HepG2 (cell line): ENCODE measurements around the gene HDGFL2. TPM values are rescaled to one million over a fixed set of nuclear protein-coding genes. Genes with fewer than 3 reads are reported as not detected.
A peak's percentile ranks its signal among the peaks of the same experiment; 100 is the strongest.

Experiments used
- ELK4 ChIP-seq: sonication (generic); formaldehyde crosslinking; IDR thresholded peaks from 2 replicates; pipeline ENCODE4 v1.9.0; 2021; ENCODE audit warnings: missing genetic modification reagents, borderline replicate concordance
- GFI1 ChIP-seq: sonication (generic); formaldehyde crosslinking; IDR thresholded peaks from 2 replicates; pipeline ENCODE4 v1.5.0; 2020; ENCODE audit warnings: missing genetic modification reagents, mild to moderate bottlenecking, borderline replicate concordance
- HES4 ChIP-seq: sonication (generic); formaldehyde crosslinking; IDR thresholded peaks from 2 replicates; pipeline ENCODE4 v1.9.0; 2021; ENCODE audit warnings: mild to moderate bottlenecking, missing genetic modification reagents, borderline replicate concordance
- HOXD1 ChIP-seq: sonication (generic); formaldehyde crosslinking; IDR thresholded peaks from 2 replicates; pipeline ENCODE4 v1.5.0; 2020; ENCODE audit warnings: missing genetic modification reagents
- KDM3A ChIP-seq: IDR thresholded peaks from 2 replicates; pipeline ENCODE4 v1.6.1; 2018; ENCODE audit warnings: low read depth, missing compliant biosample characterization
- MTA3 ChIP-seq: sonication (generic); formaldehyde crosslinking; IDR thresholded peaks from 2 replicates; pipeline ENCODE4 v1.4.0; 2020; ENCODE audit warnings: missing genetic modification reagents
- NR2F2 ChIP-seq: IDR thresholded peaks from 2 replicates; pipeline ENCODE4 v1.6.1; 2012; ENCODE audit warnings: low read depth, inconsistent platforms, borderline replicate concordance
- RAD21 ChIP-seq: fragments of 450-650 bp; formaldehyde crosslinking; IDR thresholded peaks from 2 replicates; pipeline ENCODE4 v1.5.0; 2020; ENCODE audit warnings: mild to moderate bottlenecking
- RARA ChIP-seq: IDR thresholded peaks from 2 replicates; pipeline ENCODE4 v1.6.1; 2016; ENCODE audit warnings: missing genetic modification reagents, missing compliant biosample characterization
- RFX3 ChIP-seq: IDR thresholded peaks from 2 replicates; pipeline ENCODE4 v1.6.1; 2016; ENCODE audit warnings: missing biosample characterization, missing genetic modification reagents
- SOX13 ChIP-seq, 3 experiments: fragments of 450-650 bp in 1 of 3; sonication (generic) in 1 of 3; formaldehyde crosslinking in 1 of 3; IDR thresholded peaks in 2 of 3; conservative IDR thresholded peaks in 1 of 3; 2 replicates each; pipeline versions ENCODE4 v1.5.0 to v1.6.1; 2016 to 2020; ENCODE audit warnings: antibody characterized with exemption in 1 of 3, mild to moderate bottlenecking in 1 of 3, missing compliant biosample characterization in 1 of 3, missing genetic modification reagents in 1 of 3, moderate library complexity in 1 of 3
- SSRP1 ChIP-seq: IDR thresholded peaks from 2 replicates; pipeline ENCODE4 v1.6.1; 2016; ENCODE audit warnings: control low read depth
- SUZ12 ChIP-seq: fragments of 150-350 bp; IDR thresholded peaks from 2 replicates; pipeline ENCODE4 v1.6.1; 2014; ENCODE audit warnings: low read depth, low read length
- TBX3 ChIP-seq: fragments of 450-650 bp; IDR thresholded peaks from 2 replicates; pipeline ENCODE4 v1.6.1; 2017; ENCODE audit warnings: antibody characterized with exemption, mild to moderate bottlenecking, inconsistent platforms, borderline replicate concordance
- TMF1 ChIP-seq: sonication (generic); formaldehyde crosslinking; IDR thresholded peaks from 2 replicates; pipeline ENCODE4 v1.8.1; 2022; ENCODE audit warnings: low read depth, missing genetic modification reagents
- ZBTB37 ChIP-seq: sonication (generic); formaldehyde crosslinking; IDR thresholded peaks from 2 replicates; pipeline ENCODE4 v1.4.0; 2020; ENCODE audit warnings: mild to moderate bottlenecking, missing genetic modification reagents
- ZBTB8A ChIP-seq: sonication (generic); formaldehyde crosslinking; IDR thresholded peaks from 2 replicates; pipeline ENCODE4 v1.4.0; 2020; ENCODE audit warnings: mild to moderate bottlenecking, low read depth, missing genetic modification reagents, borderline replicate concordance
- ZNF589 ChIP-seq: sonication (generic); formaldehyde crosslinking; conservative IDR thresholded peaks from 2 replicates; pipeline ENCODE4 v1.8.0; 2022; ENCODE audit warnings: mild to moderate bottlenecking, moderate library complexity, missing genetic modification reagents
- ZNF615 ChIP-seq: sonication (generic); formaldehyde crosslinking; IDR thresholded peaks from 2 replicates; pipeline ENCODE4 v1.5.0; 2020; ENCODE audit warnings: mild to moderate bottlenecking, missing genetic modification reagents, borderline replicate concordance
- ZZZ3 ChIP-seq: sonication (generic); formaldehyde crosslinking; IDR thresholded peaks from 2 replicates; pipeline ENCODE4 v1.4.0; 2020; ENCODE audit warnings: missing genetic modification reagents, mild to moderate bottlenecking, borderline replicate concordance
- polyA plus RNA-seq, 8 experiments: library from polyadenylated mRNA; depleted of rRNA in 3 of 8; stranded (reverse) in 7 of 8; unstranded in 1 of 8; fragments of >200 nt; fragmentation: Illumina TruSeq in 4 of 8; extraction: Trizol in 4 of 8; gene quantifications; 2 replicates each; pipeline versions ENCODE4 v1.2.1 to v1.2.3, GENCODE V29; 2011 to 2016; ENCODE audit warnings: low read depth in 4 of 8, missing spikeins in 1 of 8, mixed read lengths in 1 of 8; ENCODE audit not compliant: insufficient read depth in 1 of 8
- total RNA-seq, 5 experiments: library from RNA; depleted of rRNA; stranded (reverse); fragments of >200 nt; fragmentation: Illumina TruSeq; extraction: Trizol; gene quantifications; 2 replicates each; pipeline ENCODE4 v1.2.3, GENCODE V29; 2016; ENCODE audit warnings: low read depth in 1 of 5
- TF ChIP-seq, protein P1 (sequence below): fragments of 450-650 bp; IDR thresholded peaks from 2 replicates; pipeline ENCODE4 v1.6.1; 2016
- TF ChIP-seq, protein P2 (sequence below): sonication (generic); formaldehyde crosslinking; IDR thresholded peaks from 2 replicates; pipeline ENCODE4 v1.4.0; 2020; ENCODE audit warnings: missing genetic modification reagents
- TF ChIP-seq, protein P3 (sequence below): sonication (generic); formaldehyde crosslinking; conservative IDR thresholded peaks from 2 replicates; pipeline ENCODE4 v1.8.0; 2022; ENCODE audit warnings: low read depth, missing genetic modification reagents

HDGFL2 gene
- total and polyA plus RNA-seq, 2 of the 13 experiments (the other 11 are each of a cell fraction or from before 2014, with no cell fraction given), result 20.0 to 51.1 TPM

DNA sequence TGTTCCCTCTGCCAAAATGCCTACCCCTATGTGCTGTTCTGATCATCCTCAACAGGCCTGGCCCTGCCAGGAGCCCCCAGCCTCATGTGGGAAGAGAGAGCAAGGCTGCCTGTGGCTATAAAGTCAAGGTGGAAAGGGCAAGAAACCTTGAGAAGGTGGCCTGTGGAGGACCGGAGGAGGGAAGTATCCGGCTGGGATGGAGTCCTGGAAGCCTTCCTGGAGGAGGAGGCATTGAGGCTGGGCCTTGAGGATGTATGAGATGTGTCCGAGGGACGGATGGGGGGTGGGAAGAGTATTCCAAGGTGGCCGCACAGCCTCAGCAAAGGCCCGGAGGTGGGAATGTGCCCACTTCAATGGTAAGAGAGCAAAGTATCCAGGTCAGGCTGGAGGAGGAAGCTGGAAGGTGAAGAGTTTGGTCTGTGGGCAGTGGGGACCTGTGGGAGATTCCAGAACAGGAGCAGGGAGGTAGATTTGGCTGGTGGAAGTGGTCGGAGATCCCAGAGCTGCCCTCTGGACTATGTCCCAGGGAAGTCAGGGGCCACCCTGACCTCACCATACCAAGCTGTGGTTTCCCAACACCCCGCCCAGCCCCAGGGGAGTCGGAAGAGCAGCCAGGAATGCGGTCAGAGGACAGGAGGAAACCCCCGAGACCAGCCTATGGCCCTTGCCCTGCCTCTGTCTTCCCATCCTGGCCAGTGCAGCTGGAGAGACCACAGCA is 49.2 kb downstream of the HDGFL2 start (continued):
- TF ChIP-seq, protein P1, sequence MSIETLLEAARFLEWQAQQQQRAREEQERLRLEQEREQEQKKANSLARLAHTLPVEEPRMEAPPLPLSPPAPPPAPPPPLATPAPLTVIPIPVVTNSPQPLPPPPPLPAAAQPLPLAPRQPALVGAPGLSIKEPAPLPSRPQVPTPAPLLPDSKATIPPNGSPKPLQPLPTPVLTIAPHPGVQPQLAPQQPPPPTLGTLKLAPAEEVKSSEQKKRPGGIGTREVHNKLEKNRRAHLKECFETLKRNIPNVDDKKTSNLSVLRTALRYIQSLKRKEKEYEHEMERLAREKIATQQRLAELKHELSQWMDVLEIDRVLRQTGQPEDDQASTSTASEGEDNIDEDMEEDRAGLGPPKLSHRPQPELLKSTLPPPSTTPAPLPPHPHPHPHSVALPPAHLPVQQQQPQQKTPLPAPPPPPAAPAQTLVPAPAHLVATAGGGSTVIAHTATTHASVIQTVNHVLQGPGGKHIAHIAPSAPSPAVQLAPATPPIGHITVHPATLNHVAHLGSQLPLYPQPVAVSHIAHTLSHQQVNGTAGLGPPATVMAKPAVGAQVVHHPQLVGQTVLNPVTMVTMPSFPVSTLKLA, result no peak
- TF ChIP-seq TBX3 (no peak), SUZ12 (no peak), RAD21 (CRISPR knock-in tag) (no peak), ZNF615 (CRISPR knock-in tag) (no peak), MTA3 (no peak), KDM3A (CRISPR knock-in tag) (0 out of 2 replicates have a peak, but pooled peaks have one; percentile 51), HES4 (no peak), NR2F2 (peak; percentile 86), RARA (CRISPR knock-in tag) (peak; percentile 84), ZNF589 (CRISPR knock-in tag) (no peak), ZBTB8A (CRISPR knock-in tag) (no peak), ZZZ3 (CRISPR knock-in tag) (no peak), ZBTB37 (CRISPR knock-in tag) (0 out of 2 replicates have a peak, but pooled peaks have one; percentile 51), RFX3 (no peak), HOXD1 (CRISPR knock-in tag) (no peak), GFI1 (CRISPR knock-in tag) (0 out of 2 replicates have a peak, but pooled peaks have one; percentile 43), ELK4 (CRISPR knock-in tag) (no peak), TMF1 (no peak), SSRP1 (no peak), SOX13 (IDR thresholded peaks at IDR 0.05) (no peak), SOX13 (CRISPR knock-in tag; conservative IDR thresholded peaks at IDR 0.05 in 1 of 2, IDR thresholded peaks at IDR 0.05 in 1 of 2) (peak in 1 of 2 experiments; percentile 45; a peak in 2 of 4 replicates)
- TF ChIP-seq, protein P2, sequence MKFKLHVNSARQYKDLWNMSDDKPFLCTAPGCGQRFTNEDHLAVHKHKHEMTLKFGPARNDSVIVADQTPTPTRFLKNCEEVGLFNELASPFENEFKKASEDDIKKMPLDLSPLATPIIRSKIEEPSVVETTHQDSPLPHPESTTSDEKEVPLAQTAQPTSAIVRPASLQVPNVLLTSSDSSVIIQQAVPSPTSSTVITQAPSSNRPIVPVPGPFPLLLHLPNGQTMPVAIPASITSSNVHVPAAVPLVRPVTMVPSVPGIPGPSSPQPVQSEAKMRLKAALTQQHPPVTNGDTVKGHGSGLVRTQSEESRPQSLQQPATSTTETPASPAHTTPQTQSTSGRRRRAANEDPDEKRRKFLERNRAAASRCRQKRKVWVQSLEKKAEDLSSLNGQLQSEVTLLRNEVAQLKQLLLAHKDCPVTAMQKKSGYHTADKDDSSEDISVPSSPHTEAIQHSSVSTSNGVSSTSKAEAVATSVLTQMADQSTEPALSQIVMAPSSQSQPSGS (CRISPR knock-in tag), result no peak
- TF ChIP-seq, protein P3, sequence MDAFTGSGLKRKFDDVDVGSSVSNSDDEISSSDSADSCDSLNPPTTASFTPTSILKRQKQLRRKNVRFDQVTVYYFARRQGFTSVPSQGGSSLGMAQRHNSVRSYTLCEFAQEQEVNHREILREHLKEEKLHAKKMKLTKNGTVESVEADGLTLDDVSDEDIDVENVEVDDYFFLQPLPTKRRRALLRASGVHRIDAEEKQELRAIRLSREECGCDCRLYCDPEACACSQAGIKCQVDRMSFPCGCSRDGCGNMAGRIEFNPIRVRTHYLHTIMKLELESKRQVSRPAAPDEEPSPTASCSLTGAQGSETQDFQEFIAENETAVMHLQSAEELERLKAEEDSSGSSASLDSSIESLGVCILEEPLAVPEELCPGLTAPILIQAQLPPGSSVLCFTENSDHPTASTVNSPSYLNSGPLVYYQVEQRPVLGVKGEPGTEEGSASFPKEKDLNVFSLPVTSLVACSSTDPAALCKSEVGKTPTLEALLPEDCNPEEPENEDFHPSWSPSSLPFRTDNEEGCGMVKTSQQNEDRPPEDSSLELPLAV, result no peak
